ENCODE data around the gene MOB3A.

- no peak for TF ChIP-seq EZH2phosphoT487 (IDR thresholded peaks at IDR 0.05; ENCODE audit: insufficient read depth, low read depth)
- no peak for TF ChIP-seq EZH2 (IDR thresholded peaks at IDR 0.05; ENCODE audit: insufficient read depth, poor library complexity, severe bottlenecking)
These were observed 27.7 kb upstream of the MOB3A start for GRCh38 chr19:2123682-2124387.
